GM19025 (cell line): ENCODE measurements around the gene PCDHGB1.
"Not testable (repeated sequence)": the region's sequence is repeated elsewhere in the genome, so short reads cannot be mapped to it uniquely, and the experiment has no call there.

ENCODE experiments used
- ATAC-seq: cut with Tn5 transposase; IDR thresholded peaks from one replicate; pipeline ENCODE4 v1.9.1; 2021; ENCODE audit warnings: mild to moderate bottlenecking, low read depth, moderate library complexity; ENCODE audit not compliant: unreplicated experiment

The PCDHGB1 gene

DNA sequence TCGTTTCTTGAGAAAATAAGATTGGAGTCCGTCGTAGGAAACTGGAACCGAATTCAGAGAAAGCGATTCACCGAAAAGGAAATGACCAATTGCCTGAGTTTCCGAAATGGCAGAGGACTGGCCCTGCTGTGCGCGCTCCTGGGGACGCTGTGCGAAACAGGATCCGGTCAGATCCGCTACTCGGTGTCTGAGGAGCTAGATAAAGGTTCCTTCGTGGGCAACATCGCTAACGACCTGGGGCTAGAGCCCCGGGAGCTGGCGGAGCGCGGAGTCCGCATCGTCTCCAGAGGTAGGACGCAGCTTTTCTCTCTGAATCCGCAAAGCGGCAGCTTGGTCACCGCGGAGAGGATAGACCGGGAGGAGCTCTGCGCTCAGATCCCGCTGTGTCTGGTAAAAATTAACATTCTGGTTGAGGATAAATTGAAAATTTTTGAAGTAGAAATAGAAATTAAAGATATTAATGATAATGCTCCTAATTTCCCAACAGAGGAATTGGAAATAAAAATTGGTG is 5.9 kb upstream of the PCDHGB1 start:
- no peak for ATAC-seq

DNA sequence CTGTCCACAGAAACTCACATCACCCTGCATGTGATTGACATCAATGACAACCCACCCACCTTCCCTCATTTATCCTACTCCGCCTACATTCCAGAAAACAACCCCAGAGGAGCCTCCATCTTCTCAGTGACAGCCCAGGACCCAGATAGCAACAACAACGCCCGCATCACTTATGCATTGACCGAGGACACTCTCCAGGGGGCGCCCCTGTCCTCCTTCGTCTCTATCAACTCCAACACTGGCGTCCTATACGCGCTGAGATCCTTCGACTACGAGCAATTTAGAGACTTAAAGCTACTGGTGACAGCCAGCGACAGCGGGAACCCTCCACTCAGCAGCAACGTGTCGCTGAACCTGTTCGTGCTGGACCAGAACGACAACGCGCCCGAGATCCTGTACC is 4.6 kb upstream of the PCDHGB1 start:
- ATAC-seq: no peak

DNA sequence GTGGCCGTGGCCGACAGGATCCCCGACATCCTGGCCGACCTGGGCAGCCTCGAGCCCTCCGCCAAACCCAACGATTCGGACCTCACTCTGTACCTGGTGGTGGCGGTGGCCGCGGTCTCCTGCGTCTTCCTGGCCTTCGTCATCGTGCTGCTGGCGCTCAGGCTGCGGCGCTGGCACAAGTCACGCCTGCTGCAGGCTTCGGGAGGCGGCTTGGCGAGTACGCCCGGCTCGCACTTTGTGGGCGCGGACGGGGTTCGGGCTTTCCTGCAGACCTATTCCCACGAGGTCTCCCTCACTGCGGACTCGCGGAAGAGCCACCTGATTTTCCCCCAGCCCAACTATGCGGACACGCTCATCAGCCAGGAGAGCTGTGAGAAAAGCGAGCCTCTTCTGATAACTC is 3.9 kb upstream of the PCDHGB1 start:
- ATAC-seq: not testable (repeated sequence)

DNA sequence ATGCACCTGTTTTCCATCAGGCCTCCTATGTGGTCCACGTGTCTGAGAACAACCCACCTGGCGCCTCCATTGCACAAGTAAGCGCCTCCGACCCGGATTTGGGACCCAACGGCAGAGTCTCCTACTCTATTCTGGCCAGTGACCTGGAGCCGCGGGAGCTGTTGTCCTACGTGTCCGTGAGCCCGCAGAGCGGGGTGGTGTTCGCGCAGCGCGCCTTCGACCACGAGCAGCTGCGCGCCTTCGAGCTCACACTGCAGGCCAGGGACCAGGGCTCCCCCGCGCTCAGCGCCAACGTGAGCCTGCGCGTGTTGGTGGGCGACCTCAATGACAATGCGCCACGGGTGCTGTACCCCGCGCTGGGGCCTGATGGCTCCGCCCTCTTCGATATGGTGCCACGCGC is 1.7 kb downstream of the PCDHGB1 start:
- ATAC-seq: no peak

- no peak for ATAC-seq
Measured at GRCh38 chr5:141354900-141355469, 5.1 kb downstream of the PCDHGB1 start, which contains the start of gene PCDHGA4. TSS of gene PCDHGA4 (plus strand) at chr5:141355021. CDS start at chr5:141355108, 87 bp downstream.

DNA sequence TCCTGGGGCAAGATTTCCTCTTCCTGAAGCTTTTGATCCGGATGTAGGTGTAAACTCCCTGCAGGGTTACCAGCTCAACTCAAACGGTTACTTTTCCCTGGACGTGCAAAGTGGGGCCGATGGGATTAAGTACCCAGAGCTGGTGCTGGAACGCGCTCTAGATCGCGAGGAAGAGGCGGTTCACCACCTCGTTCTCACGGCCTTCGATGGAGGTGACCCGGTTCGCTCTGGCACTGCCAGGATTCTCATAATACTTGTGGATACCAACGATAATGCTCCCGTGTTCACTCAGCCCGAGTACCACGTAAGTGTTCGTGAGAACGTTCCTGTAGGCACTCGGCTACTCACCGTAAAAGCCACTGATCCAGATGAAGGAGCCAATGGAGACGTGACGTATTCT is 5.7 kb downstream of the PCDHGB1 start:
- no peak for ATAC-seq

DNA sequence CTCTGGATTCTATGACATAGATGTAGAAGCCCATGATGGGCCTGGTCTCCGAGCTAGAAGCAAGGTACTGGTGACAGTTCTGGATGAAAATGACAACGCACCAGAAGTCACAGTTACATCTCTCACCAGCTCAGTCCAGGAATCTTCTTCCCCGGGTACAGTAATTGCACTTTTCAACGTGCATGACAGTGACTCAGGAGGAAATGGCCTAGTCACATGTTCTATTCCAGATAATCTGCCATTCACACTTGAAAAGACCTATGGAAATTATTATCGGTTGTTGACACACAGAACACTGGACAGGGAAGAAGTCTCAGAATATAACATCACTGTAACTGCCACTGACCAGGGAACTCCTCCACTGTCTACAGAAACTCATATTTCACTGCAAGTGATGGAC is 6.2 kb downstream of the PCDHGB1 start:
- ATAC-seq: no peak

- ATAC-seq: no peak
Measured at GRCh38 chr5:141356950-141357349, 7.1 kb downstream of the PCDHGB1 start.

DNA sequence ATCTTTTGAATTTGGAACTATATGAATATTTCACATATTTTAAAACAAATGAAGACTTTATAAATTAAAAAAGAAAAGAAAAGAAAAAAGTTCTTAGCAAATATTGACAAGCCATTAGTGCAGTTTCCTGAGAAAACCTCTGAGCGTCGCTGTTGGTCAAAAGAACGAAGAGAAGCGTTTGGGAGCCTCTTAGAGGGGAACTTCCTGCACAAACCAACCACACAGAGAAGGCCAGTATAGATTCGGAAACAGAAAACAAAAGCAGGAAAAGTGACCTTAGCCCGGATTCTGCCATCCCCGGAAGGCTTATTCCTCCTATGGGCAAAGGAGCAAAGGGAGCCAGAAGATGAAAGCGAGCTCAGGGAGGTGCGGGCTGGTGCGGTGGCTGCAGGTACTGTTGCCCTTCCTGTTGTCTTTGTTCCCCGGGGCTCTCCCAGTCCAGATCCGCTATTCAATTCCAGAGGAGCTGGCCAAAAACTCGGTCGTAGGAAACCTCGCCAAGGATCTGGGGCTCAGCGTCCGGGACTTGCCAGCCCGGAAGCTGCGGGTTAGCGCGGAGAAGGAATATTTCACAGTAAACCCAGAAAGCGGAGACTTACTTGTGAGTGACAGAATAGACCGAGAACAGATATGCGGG is 10.0 kb downstream of the PCDHGB1 start, which contains the start of gene PCDHGB2:
Gene PCDHGB2 (plus strand): TSS at position 205 of the 637 bp plus-strand sequence. CDS start 142 bp downstream, at position 347.
- no peak for ATAC-seq

GRCh38 chr5:141360685-141361084 is 10.8 kb downstream of the PCDHGB1 start:
- no peak for ATAC-seq

DNA sequence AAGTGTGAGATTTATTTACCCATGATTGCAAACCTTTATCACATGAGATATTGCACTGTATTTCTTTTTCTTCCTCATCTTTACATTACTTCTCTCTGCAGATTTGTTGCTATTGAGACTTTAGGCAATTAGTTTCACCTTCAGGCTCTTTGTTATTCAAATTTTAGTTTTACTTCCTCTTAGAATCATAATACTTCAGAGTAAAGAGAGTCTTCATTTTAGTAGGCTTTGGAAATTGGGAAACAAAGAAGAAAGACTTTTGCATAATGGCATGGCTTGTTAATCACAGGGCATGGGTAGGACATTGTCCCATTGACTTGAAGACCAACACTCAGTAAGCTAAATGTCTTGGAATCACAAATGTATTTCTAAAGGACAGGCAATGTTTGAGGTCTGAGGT is 12.8 kb downstream of the PCDHGB1 start:
- no peak for ATAC-seq

- ATAC-seq: no peak
Measured at GRCh38 chr5:141363952-141364660, 14.2 kb downstream of the PCDHGB1 start, which contains the start of gene PCDHGA5. TSS of gene PCDHGA5 (plus strand) at chr5:141364162. CDS start at chr5:141364331, 169 bp downstream.

DNA sequence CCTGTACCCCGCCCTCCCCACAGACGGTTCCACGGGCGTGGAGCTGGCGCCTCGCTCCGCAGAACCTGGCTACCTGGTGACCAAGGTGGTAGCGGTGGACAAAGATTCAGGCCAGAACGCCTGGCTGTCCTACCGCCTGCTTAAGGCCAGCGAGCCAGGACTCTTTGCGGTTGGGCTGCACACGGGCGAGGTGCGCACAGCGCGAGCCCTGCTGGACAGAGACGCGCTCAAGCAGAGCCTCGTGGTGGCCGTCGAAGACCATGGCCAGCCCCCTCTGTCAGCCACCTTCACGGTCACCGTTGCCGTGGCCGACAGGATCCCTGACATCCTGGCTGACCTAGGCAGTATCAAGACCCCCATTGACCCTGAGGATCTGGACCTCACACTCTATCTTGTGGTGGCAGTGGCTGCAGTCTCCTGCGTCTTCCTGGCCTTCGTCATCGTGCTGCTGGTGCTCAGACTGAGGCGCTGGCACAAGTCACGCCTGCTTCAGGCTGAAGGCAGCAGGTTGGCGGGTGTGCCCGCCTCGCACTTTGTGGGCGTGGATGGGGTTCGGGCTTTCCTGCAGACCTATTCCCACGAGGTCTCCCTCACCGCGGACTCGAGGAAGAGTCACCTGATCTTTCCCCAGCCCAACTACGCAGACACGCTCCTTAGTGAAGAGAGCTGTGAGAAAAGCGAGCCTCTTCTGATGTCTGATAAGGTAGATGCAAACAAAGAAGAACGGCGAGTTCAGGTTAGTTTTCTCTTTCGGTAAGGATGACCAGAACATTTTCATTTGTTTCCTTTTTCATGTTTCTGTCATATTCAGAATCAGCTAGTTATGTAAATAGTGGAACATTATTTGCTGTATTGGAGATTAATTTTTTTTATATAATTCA is 16.4 kb downstream of the PCDHGB1 start:
- ATAC-seq: no peak

DNA sequence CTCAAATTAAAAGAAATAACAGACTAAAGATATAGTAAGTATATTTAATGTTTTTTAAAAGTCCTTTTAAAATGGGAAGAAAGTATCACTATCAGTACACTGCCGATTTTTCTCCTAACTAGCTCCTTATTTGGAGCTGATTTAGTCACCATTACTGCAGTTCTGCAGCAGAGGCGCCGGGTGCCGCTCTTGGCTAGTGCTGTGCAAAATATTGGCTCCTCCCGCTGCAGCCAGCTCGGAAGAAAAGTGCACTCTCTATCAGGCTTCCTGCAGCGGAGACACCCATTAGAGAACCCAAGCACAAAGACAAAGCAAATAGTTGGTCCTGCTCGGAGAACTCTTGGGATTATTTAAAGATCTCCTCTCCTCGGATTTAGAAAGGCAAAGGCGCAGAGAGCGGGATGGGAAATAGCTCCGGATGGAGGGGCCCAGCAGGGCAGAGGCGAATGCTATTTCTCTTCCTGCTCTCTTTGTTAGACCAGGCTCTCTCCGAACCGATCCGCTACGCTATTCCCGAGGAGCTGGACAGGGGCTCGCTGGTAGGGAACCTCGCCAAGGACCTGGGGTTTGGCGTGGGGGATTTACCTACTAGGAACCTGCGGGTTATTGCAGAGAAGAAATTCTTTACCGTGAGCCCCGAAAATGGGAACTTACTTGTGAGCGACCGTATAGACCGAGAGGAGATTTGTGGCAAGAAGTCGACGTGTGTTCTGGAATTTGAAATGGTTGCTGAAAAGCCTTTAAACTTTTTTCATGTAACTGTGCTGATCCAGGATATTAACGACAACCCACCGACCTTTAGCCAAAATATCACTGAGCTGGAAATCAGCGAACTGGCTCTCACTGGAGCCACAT is 20.3 kb downstream of the PCDHGB1 start, which contains the start of gene PCDHGB3:
Gene PCDHGB3 (plus strand): TSS at position 249 of the 855 bp plus-strand sequence. CDS start 153 bp downstream, at position 402.
- no peak for ATAC-seq

- ATAC-seq: no peak
Measured at GRCh38 chr5:141371572-141372475, 21.9 kb downstream of the PCDHGB1 start.

- ATAC-seq: no peak
Measured at GRCh38 chr5:141373673-141374317, 23.9 kb downstream of the PCDHGB1 start, which contains the start of gene PCDHGA6. TSS of gene PCDHGA6 (plus strand) at chr5:141373891. CDS start at chr5:141374084, 193 bp downstream.

DNA sequence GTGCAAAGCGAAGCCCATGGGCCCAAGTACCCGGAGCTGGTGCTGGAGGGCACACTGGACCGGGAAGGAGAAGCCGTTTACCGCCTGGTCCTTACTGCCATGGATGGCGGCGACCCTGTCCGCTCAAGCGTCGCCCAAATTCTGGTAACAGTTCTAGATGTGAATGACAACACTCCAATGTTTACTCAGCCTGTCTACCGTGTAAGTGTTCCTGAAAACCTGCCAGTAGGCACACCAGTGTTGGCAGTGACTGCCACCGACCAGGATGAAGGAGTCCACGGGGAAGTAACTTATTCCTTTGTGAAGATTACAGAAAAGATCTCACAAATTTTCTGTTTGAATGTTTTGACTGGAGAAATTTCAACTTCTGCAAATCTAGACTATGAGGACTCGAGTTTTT is 24.7 kb downstream of the PCDHGB1 start:
- ATAC-seq: no peak
